Dedifferentiated amniotic fluid mesenchymal stem cell (primary cell): ENCODE results near the gene SPTY2D1.

ENCODE experiments used
- DNase-seq: peaks from one replicate; pipeline ENCODE4 v3.0.0-alpha.2; 2016; ENCODE audit errors: extremely low spot score

SPTY2D1 gene

DNA sequence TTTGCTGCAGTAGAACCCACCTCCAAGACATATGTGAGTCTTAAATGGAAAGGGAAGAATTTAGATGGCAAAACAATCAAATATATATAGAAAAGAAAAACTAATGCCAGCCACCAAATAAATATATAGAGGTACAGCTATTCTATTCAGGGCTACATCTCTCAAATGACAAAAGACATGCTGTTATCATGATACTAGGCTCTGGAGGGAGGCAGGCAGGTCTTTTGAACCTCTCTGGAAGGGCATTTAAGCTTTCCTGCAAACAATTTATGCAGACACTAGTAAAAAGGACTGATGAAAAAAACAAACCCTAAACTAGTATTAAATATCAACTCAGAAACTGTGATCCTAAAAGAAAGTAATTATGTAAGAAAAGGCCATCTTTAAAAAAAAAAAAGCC, 70.0 kb downstream of the SPTY2D1 start:
- no peak for DNase-seq

DNA sequence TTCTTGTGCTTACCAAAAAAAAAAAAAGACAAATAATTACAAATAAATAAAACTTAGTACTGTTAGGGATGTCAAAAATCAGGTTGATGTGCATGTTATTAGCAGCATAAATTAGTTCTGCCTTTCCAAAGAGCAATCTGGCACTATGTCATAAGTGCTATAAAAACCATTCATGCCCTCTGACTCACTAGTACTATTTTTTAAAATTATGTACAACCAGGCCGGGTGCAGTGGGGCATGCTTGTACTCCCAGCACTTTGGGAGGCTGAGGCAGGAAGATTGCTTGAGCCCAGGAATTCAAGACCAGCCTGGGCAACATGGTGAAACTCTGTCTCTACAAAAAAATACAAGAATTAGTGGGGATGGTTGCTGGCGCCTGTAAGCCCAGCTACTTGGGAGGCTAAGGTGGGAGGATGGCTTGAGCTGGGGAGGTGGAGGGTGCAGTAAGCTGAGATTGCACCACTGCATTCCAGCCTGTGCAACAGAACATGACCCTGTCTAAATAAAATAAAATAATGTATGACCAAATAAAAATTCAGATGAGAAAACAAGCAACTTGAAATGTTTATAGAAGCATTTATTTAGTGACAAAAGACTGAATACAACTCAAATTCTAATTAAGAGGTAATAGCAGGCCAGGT, 70.9 kb downstream of the SPTY2D1 start:
- no peak for DNase-seq
